Ammon's horn (tissue), 1 donor: Measurements from ENCODE around the gene AXIN2.
"Not testable (repeated sequence)": the region's sequence is repeated elsewhere in the genome, so short reads cannot be mapped to it uniquely, and the experiment has no call there.

Experiments
- DNase-seq: peaks from one replicate; pipeline ENCODE4 v3.0.0-alpha.2; 2016; ENCODE audit warnings: low spot score

Gene AXIN2

DNA sequence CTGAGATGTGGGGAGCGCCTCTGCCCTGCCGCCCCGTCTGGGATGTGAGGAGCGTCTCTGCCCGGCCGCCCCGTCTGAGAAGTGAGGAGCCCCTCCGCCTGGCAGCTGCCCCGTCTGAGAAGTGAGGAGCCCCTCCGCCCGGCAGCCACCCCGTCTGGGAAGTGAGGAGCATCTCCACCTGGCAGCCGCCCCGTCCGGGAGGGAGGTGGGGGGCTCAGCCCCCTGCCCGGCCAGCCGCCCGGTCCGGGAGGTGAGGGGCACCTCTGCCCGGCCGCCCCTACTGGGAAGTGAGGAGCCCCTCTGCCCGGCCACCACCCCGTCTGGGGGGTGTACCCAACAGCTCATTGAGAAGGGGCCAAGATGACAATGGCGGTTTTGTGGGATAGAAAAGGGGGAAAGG, 77.0 kb downstream of the AXIN2 start:
- not testable (repeated sequence) for DNase-seq

DNA sequence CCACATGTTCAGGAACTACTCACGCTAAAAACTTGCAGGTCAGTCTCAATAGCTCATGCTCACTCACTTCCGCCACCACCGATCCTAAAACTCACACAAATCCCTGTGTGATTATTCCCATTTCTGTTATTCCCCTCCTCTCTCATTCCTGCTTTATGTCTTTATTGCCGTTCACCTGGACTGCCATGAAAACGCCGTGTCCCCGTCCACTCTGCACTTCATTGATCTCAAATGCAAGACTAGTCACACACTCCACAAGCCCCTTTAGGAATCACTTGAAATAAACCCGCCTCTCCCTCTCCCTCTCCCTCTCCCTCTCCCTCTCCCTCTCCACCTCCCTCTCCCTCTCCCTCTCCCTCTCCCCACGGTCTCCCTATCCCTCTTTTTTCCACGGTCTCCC, 78.0 kb downstream of the AXIN2 start:
- no peak for DNase-seq

DNA sequence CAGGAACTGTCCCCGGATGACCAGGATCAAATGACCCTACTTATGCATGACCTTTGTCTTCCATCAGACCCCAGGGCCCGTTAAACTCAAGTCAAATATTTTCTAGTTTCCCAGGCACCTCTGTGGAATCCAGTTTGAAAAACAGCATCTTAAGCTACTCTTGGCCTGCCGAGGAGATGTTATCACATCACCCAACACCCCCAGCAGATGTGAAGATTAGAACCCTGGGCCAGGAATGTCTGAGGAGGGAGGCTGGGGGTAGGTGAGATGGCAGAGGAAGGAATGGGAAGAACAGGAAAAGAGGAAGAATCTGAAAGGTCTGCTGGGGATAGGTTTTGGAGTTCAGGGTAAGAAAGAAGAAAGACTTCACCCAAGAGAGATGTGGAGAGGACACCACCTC, 79.2 kb downstream of the AXIN2 start:
- DNase-seq: no peak

DNA sequence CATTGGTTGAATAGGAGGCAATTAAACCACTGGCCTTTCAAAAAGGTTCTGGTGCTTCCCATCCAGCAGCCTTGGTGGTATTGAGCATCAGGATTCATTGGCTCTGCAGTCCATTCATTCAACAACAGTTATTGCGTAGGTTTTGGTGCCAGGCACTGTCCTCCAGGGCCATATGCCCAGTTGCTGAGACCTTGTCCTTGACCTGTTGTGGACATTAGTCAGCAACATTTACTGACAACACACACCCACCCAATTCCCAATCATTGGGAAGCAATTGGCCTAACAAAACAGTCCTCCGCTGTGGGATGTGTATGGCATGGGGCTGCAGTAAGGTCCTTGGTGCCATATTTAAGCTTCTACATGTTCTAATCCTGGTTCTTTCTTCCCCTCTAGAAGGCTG, 82.2 kb downstream of the AXIN2 start:
- no peak for DNase-seq
